ENCODE data around the gene SUN1. TPM values are rescaled to one million over a fixed set of nuclear protein-coding genes. Genes with fewer than 3 reads are reported as not detected.

Gene SUN1
- total and polyA plus RNA-seq, 2 of the 8 experiments (the other 6 are each of a cell fraction or from before 2014, with no cell fraction given) = 108 to 158 TPM

DNA sequence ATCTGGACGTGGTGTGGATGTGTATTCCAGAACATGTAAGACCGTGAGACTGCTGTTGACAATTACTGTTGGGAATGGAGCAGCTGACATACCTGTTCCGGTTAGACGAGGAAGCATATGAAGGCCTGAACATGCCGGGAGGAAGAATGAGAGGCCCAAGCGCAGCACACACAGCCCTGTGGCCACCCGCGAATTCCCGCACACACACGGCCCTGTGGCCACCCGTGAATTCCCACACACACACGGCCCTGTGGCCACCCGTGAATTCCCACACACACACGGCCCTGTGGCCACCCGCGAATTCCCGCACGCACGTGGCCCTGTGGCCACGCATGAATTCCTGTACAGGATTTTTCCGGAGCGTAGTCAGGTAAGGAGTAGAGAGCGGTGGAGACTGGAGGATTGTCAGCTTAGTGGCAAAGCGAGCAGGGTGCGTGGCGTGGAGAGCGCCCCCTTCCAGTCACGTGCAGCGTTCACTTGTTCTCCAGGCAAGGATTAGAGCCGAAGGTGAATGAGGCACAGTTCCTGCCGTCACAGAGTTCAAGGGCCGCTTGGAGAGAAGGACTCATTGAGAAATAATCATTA is 9.5 kb upstream of the SUN1 start (continued):
- TF ChIP-seq GTF2F1 (IDR thresholded peaks at IDR 0.05; ENCODE audit: borderline replicate concordance, low read depth, low read length) = no peak
- TF ChIP-seq JUND (IDR thresholded peaks at IDR 0.05; ENCODE audit: low read length) = no peak
- no peak for TF ChIP-seq SAP30 (IDR thresholded peaks at IDR 0.05; ENCODE audit: insufficient read depth, insufficient replicate concordance, low read length)
- TF ChIP-seq, protein P1, sequence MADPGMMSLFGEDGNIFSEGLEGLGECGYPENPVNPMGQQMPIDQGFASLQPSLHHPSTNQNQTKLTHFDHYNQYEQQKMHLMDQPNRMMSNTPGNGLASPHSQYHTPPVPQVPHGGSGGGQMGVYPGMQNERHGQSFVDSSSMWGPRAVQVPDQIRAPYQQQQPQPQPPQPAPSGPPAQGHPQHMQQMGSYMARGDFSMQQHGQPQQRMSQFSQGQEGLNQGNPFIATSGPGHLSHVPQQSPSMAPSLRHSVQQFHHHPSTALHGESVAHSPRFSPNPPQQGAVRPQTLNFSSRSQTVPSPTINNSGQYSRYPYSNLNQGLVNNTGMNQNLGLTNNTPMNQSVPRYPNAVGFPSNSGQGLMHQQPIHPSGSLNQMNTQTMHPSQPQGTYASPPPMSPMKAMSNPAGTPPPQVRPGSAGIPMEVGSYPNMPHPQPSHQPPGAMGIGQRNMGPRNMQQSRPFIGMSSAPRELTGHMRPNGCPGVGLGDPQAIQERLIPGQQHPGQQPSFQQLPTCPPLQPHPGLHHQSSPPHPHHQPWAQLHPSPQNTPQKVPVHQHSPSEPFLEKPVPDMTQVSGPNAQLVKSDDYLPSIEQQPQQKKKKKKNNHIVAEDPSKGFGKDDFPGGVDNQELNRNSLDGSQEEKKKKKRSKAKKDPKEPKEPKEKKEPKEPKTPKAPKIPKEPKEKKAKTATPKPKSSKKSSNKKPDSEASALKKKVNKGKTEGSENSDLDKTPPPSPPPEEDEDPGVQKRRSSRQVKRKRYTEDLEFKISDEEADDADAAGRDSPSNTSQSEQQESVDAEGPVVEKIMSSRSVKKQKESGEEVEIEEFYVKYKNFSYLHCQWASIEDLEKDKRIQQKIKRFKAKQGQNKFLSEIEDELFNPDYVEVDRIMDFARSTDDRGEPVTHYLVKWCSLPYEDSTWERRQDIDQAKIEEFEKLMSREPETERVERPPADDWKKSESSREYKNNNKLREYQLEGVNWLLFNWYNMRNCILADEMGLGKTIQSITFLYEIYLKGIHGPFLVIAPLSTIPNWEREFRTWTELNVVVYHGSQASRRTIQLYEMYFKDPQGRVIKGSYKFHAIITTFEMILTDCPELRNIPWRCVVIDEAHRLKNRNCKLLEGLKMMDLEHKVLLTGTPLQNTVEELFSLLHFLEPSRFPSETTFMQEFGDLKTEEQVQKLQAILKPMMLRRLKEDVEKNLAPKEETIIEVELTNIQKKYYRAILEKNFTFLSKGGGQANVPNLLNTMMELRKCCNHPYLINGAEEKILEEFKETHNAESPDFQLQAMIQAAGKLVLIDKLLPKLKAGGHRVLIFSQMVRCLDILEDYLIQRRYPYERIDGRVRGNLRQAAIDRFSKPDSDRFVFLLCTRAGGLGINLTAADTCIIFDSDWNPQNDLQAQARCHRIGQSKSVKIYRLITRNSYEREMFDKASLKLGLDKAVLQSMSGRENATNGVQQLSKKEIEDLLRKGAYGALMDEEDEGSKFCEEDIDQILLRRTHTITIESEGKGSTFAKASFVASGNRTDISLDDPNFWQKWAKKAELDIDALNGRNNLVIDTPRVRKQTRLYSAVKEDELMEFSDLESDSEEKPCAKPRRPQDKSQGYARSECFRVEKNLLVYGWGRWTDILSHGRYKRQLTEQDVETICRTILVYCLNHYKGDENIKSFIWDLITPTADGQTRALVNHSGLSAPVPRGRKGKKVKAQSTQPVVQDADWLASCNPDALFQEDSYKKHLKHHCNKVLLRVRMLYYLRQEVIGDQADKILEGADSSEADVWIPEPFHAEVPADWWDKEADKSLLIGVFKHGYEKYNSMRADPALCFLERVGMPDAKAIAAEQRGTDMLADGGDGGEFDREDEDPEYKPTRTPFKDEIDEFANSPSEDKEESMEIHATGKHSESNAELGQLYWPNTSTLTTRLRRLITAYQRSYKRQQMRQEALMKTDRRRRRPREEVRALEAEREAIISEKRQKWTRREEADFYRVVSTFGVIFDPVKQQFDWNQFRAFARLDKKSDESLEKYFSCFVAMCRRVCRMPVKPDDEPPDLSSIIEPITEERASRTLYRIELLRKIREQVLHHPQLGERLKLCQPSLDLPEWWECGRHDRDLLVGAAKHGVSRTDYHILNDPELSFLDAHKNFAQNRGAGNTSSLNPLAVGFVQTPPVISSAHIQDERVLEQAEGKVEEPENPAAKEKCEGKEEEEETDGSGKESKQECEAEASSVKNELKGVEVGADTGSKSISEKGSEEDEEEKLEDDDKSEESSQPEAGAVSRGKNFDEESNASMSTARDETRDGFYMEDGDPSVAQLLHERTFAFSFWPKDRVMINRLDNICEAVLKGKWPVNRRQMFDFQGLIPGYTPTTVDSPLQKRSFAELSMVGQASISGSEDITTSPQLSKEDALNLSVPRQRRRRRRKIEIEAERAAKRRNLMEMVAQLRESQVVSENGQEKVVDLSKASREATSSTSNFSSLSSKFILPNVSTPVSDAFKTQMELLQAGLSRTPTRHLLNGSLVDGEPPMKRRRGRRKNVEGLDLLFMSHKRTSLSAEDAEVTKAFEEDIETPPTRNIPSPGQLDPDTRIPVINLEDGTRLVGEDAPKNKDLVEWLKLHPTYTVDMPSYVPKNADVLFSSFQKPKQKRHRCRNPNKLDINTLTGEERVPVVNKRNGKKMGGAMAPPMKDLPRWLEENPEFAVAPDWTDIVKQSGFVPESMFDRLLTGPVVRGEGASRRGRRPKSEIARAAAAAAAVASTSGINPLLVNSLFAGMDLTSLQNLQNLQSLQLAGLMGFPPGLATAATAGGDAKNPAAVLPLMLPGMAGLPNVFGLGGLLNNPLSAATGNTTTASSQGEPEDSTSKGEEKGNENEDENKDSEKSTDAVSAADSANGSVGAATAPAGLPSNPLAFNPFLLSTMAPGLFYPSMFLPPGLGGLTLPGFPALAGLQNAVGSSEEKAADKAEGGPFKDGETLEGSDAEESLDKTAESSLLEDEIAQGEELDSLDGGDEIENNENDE (IDR thresholded peaks at IDR 0.05; ENCODE audit: insufficient replicate concordance, low read length) = no peak
